NCI-H82 (cell line): ENCODE results near the gene LGALS3.
"Not testable (repeated sequence)": the region's sequence is repeated elsewhere in the genome, so short reads cannot be mapped to it uniquely, and the experiment has no call there.

Experiments
- DNase-seq: peaks from one replicate; lab custom pipeline; 2025; lab: John Stamatoyannopoulos, UW

The LGALS3 gene

GRCh38 chr14:55129086-55129427, at the start of gene LGALS3:
Gene LGALS3, plus strand, starts transcription at chr14:55129252. Its CDS starts 8,122 bp downstream, at chr14:55137374.
- peak; percentile 6 for DNase-seq

- DNase-seq = not testable (repeated sequence)
Observed at GRCh38 chr14:55079961-55080360, 49.1 kb upstream of the LGALS3 start.

GRCh38 chr14:55084401-55085059, 44.5 kb upstream of the LGALS3 start:
- DNase-seq = no peak

GRCh38 chr14:55085060-55085660, 43.9 kb upstream of the LGALS3 start:
- DNase-seq = no peak

GRCh38 chr14:55086938-55087337, 42.1 kb upstream of the LGALS3 start:
- DNase-seq = no peak

GRCh38 chr14:55088356-55088755, 40.7 kb upstream of the LGALS3 start:
- no peak for DNase-seq

- no peak for DNase-seq
Observed at GRCh38 chr14:55092341-55092740, 36.7 kb upstream of the LGALS3 start.

GRCh38 chr14:55094292-55095157, 34.5 kb upstream of the LGALS3 start:
- DNase-seq = no peak

- DNase-seq = no peak
Observed at GRCh38 chr14:55097881-55098560, 31.0 kb upstream of the LGALS3 start.

- no peak for DNase-seq
Observed at GRCh38 chr14:55098561-55098898, 30.5 kb upstream of the LGALS3 start.

- no peak for DNase-seq
Observed at GRCh38 chr14:55099756-55100155, 29.3 kb upstream of the LGALS3 start.

- no peak for DNase-seq
Observed at GRCh38 chr14:55101698-55102097, 27.4 kb upstream of the LGALS3 start.

- DNase-seq = no peak
Observed at GRCh38 chr14:55102141-55102621, 26.9 kb upstream of the LGALS3 start.

GRCh38 chr14:55103005-55103640, 25.9 kb upstream of the LGALS3 start:
- DNase-seq = no peak

GRCh38 chr14:55103971-55104954, 24.8 kb upstream of the LGALS3 start:
- no peak for DNase-seq

GRCh38 chr14:55105991-55106390, 23.1 kb upstream of the LGALS3 start:
- no peak for DNase-seq

GRCh38 chr14:55107766-55108554, 21.1 kb upstream of the LGALS3 start:
- DNase-seq = peak; percentile 32

GRCh38 chr14:55109836-55110235, 19.2 kb upstream of the LGALS3 start:
- DNase-seq = no peak

GRCh38 chr14:55111122-55111708, 17.8 kb upstream of the LGALS3 start:
- no peak for DNase-seq
